Hematopoietic multipotent progenitor cell treated with erythropoietin and hydrocortisone succinate and interleukin-3 and kit ligand, for 6 days (in vitro differentiated cells): ENCODE results near the gene ZBTB7C.

ENCODE experiments used
- DNase-seq: peaks from one replicate; pipeline ENCODE4 v3.0.0-alpha.2; 2015

Gene ZBTB7C

GRCh38 chr18:48206887-48207286 is 202.3 kb downstream of the ZBTB7C start:
- no peak for DNase-seq

GRCh38 chr18:48203961-48204666 is 205.1 kb downstream of the ZBTB7C start:
- no peak for DNase-seq

GRCh38 chr18:48203288-48203945 is 205.8 kb downstream of the ZBTB7C start:
- DNase-seq: no peak

- no peak for DNase-seq
Measured at GRCh38 chr18:48202350-48203260, 206.6 kb downstream of the ZBTB7C start.

- no peak for DNase-seq
Measured at GRCh38 chr18:48202006-48202348, 207.2 kb downstream of the ZBTB7C start.

GRCh38 chr18:48201337-48202005 is 207.7 kb downstream of the ZBTB7C start:
- DNase-seq: no peak

- no peak for DNase-seq
Measured at GRCh38 chr18:48200631-48201336, 208.4 kb downstream of the ZBTB7C start.

GRCh38 chr18:48199399-48199798 is 209.8 kb downstream of the ZBTB7C start:
- DNase-seq: no peak

GRCh38 chr18:48197819-48198218 is 211.4 kb downstream of the ZBTB7C start:
- DNase-seq: no peak

GRCh38 chr18:48195787-48196186 is 213.4 kb downstream of the ZBTB7C start:
- no peak for DNase-seq

GRCh38 chr18:48194591-48195181 is 214.5 kb downstream of the ZBTB7C start:
- DNase-seq: no peak

- no peak for DNase-seq
Measured at GRCh38 chr18:48193521-48194492, 215.4 kb downstream of the ZBTB7C start.

GRCh38 chr18:48192542-48192941 is 216.6 kb downstream of the ZBTB7C start:
- no peak for DNase-seq

GRCh38 chr18:48191494-48191893 is 217.7 kb downstream of the ZBTB7C start:
- DNase-seq: no peak

GRCh38 chr18:48190994-48191393 is 218.2 kb downstream of the ZBTB7C start:
- DNase-seq: no peak

GRCh38 chr18:48188609-48189008 is 220.6 kb downstream of the ZBTB7C start:
- DNase-seq: no peak

- DNase-seq: no peak
Measured at GRCh38 chr18:48186861-48187260, 222.3 kb downstream of the ZBTB7C start.

GRCh38 chr18:48186131-48186766 is 222.9 kb downstream of the ZBTB7C start:
- no peak for DNase-seq

GRCh38 chr18:48184118-48184517 is 225.1 kb downstream of the ZBTB7C start:
- DNase-seq: no peak

GRCh38 chr18:48183613-48184012 is 225.6 kb downstream of the ZBTB7C start:
- no peak for DNase-seq
